ENCODE measurements around the gene PTDSS2. TPM values are rescaled to one million over a fixed set of nuclear protein-coding genes. Genes with fewer than 3 reads are reported as not detected.

PTDSS2 gene
- total and polyA plus RNA-seq, 9 of the 15 experiments (the other 6 are each of a cell fraction or from before 2014, with no cell fraction given): 0.45 to 53.9 (median 17.2) TPM

GRCh38 chr11:506995-507726, 57.1 kb downstream of the PTDSS2 start, which contains the start of gene RNH1:
Gene RNH1 (minus strand): TSS chr11:507242. CDS start chr11:502162, 5,080 bp downstream.
- Histone ChIP-seq H4K20me1 (replicated peaks; ENCODE audit: control insufficient read depth, insufficient read depth, low read length) (no peaks in the 10 kb centered on the region), H3K9ac (ENCODE audit: insufficient read depth in 1 of 2, low read depth in 2 of 2, low read length in 2 of 2) (peak within 1 kb of the TSS; percentile 97 to 100), H3K36me3 (ENCODE audit: control insufficient read depth, insufficient read depth, low read length) (peaks cover 34% of the 10 kb centered on the region; the same call in 2 of the 3 replicates), H3K4me1 (replicated peaks in 1 of 2; ENCODE audit: control insufficient read depth in 2 of 2, insufficient read depth in 2 of 2, low read length in 2 of 2) (peaks cover 11 to 50% of the 10 kb centered on the region in 2 experiments), H2AFZ (ENCODE audit: low read depth, low read length) (peak within 1 kb of the TSS; percentile 96), H3K9me1 (ENCODE audit: control insufficient read depth, insufficient read depth, low read length) (no peaks in the 10 kb centered on the region), H3K79me2 (ENCODE audit: control insufficient read depth, insufficient read depth, low read length) (peaks cover 58% of the 10 kb centered on the region), H3K27ac (ENCODE audit: extremely low read depth, low read depth, low read length) (peak within 1 kb of the TSS; percentile 98), H3K4me3 (peak within 1 kb of the TSS; percentile 93), H3K9me3 (replicated peaks; ENCODE audit: control insufficient read depth, insufficient read depth, low read depth, low read length) (no peaks in the 10 kb centered on the region), H3K4me2 (ENCODE audit: insufficient read depth, low read length) (peak within 1 kb of the TSS; percentile 99), H3K27me3 (ENCODE audit: control insufficient read depth in 2 of 2, insufficient read depth in 2 of 2, low read length in 2 of 2) (no peaks in the 10 kb centered on the region)
- in situ Hi-C loops (cut with MboI) (no loop called here), intact Hi-C loops (cut with micrococcal nuclease) (loop anchor here (2.0 kb wide), 1 partner anchor 58 kb away; no protein-coding TSS in a partner anchor)
- BruUV-seq (replicated peaks): TSS peak; percentile 37
- peak; percentile 94 to 99 (median 98) for DNase-seq (ENCODE audit: extremely low read depth in 1 of 4, low spot score in 3 of 4)
- WGBS (ENCODE audit: insufficient coverage, low coverage, missing lambda C conversion rate): under 1% methylated on average over 49 of the region's 93 CpGs
- ATAC-seq: peak; percentile 79
- FAIRE-seq: peak; percentile 64
- ChIA-PET CTCF (ENCODE audit: low intra/inter-chr PET ratio) (no interaction called here), POLR2A (interaction anchor here (0.6 to 1.9 kb wide), 8 partner anchors 9 to 300 kb away, joined by 3 to 10 read pairs (median 6); partner anchors contain the start of genes BET1L and RIC8A)
- TF ChIP-seq ARID2 (IDR thresholded peaks at IDR 0.05) (no peak), EGR1 (conservative IDR thresholded peaks at IDR 0.05) (peak; percentile 94), PKNOX1 (IDR thresholded peaks at IDR 0.05) (peak; percentile 79), SMAD4 (CRISPR knock-in tag; conservative IDR thresholded peaks at IDR 0.05) (peak; percentile 28), MNT (conservative IDR thresholded peaks at IDR 0.05) (peak; percentile 12 to 20), POLR2G (IDR thresholded peaks at IDR 0.05; ENCODE audit: low read depth, low read length) (peak; percentile 79), ZNF133 (CRISPR knock-in tag; IDR thresholded peaks at IDR 0.05) (0 out of 2 replicates have a peak, but pooled peaks have one; percentile 50), REST (IDR thresholded peaks at IDR 0.05; ENCODE audit: borderline replicate concordance) (no peak), REST (CRISPR knock-in tag; IDR thresholded peaks at IDR 0.05; ENCODE audit: low read depth) (peak; percentile 72; the same call in 1 of the 2 replicates)
